Measurements from ENCODE around the gene PSMD5.

Gene PSMD5

DNA sequence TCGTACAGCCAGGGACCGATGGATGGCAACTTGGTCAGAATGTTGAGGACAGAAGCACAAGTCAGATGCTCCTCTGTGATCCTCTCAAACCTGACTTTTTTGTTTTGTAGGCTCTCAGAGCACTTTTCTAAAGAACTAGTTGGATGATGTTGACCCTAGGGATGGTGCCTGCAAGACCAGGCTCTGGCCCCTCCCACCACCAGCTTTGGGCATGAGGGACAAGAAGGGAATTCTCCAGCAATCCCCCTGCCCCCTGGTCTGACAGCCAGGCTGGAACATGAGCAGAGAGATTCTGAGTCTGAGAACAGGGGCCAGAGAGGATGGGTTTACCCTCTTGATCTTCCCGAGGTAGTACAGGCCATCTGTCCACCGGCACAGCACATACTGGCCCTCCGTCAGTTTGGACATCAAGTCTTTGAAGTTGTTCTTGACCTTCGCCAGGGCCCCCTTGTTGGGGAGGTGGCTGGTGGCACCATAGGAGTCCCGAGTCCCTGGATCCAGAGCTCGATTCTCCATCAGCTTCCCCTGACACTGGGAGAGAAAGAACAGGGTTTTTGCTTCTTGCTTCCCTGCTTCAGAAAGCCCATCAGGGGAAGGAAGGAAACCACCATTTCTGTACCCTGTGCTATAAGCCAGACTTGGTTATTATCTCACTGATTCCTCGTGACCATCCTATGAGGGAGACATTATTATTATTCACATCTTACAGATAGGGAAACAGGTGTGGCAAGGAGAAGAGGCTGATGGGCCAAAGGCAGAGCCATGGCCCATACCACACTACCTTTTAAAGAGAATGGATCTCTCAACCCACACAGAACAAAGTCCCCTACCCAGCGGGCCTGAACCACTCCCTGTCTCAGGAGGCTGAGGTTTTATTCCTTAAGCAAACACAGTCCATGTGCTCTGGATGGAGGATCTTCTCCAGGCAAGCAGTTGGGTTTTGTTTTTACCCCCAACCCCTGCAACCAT is 31.8 kb upstream of the PSMD5 start:
- DNase-seq: no peak

DNA sequence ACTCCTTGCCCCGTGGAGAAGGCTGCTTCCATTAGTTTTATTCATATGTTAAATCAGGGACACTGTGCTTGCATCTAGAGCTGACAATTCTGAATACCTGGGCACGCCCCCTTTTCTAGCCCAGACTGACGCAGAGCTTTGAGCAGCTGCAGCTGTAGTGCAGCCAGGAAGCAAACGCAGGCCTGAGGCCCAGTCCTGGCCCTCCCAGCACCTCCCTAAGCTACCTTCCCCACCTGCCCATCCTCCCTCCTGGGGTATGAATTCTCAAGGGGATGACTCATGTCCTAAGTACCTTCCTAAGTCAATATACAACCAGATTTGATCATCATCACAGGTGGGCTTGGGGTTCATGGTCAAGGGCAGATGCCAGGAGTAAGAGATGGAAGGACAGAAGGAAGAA is 30.8 kb upstream of the PSMD5 start:
- no peak for DNase-seq

DNA sequence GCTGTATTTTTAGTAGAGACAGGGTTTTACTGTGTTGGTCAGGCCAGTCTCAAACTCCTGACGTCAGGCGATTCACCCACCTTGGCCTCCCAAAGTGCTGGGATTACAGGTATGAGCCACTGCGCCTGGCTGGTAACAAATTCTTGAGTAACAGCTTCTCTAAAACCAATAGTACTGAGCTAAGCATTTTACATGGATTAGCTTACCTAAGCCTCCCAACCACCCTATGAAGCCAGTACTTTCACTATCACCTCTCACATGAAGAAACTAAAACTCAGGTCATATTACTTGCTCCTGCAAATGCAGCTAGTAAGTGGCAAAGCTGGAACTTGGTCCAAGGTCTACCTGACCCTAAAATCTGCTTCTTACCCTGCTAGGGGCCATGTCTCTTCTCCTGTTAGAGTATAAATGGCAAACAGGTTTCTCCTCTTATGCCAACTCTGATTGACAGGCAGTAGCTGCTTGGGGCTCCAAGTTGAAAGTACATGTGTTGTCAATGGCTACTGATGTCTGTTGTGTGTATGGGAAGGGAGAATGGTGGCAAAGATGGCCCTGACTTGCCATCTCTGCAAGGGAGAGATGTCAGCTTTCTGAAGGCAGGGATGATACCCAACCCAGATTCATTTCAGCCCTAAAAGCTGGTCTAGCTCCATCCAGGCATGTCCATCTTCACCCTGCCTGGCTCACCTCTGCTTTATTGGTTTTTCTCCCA is 30.2 kb upstream of the PSMD5 start:
- no peak for DNase-seq

DNA sequence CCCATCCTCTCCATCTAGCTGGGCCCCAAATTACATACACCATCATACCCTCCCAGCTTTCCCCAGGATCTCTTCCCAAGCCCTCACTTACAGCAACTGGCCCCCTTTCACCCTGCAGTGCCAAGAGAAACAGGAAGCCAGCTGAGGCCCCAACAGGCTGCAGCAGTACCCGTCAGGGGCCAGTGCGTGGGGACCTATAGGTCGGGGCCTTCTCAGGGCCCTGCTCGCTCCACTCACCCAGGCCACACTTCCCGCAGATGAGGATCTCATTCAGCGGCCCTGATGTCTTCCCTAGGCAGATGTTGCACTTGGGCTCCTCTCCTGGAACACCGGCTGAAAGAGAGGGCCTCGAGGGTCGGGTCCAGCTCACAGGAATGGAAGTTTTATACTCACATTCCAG is 27.5 kb upstream of the PSMD5 start:
- DNase-seq: no peak

DNA sequence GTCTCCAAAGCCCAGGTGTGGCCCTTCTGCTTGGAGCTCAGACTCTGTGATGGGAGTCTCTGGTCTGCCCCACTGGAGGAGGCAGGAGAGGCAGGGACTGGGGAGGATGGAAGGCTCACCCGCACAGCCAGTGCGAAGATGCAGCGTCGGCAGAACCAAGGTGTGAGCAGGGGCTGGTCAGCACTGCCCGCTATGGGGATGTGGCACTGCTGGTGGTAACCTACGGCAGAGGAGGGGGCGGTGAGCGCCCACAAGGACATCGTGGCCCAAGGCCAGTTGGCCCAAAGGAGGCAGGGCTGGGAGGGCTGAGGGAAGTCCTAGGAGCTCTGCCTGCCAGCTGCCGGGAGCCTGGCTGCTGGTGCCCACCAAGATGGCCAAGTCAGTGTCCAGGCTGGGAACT is 27.0 kb upstream of the PSMD5 start:
- no peak for DNase-seq

DNA sequence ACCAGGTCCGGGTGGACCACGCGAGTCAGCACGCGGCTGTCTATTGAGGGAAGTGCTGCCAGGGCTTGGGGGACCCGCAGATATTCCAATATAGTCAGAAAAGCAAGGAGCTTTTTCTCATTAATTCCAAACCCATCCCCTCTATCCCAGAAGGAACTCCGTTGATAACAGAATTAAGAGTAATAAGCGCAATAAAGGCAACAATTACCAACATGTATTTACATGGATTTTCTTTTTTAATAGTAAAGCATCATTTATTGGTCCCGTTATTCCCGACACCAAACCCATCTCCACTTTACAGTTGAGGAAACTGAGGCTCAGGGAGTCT is 26.6 kb upstream of the PSMD5 start:
- no peak for DNase-seq

DNA sequence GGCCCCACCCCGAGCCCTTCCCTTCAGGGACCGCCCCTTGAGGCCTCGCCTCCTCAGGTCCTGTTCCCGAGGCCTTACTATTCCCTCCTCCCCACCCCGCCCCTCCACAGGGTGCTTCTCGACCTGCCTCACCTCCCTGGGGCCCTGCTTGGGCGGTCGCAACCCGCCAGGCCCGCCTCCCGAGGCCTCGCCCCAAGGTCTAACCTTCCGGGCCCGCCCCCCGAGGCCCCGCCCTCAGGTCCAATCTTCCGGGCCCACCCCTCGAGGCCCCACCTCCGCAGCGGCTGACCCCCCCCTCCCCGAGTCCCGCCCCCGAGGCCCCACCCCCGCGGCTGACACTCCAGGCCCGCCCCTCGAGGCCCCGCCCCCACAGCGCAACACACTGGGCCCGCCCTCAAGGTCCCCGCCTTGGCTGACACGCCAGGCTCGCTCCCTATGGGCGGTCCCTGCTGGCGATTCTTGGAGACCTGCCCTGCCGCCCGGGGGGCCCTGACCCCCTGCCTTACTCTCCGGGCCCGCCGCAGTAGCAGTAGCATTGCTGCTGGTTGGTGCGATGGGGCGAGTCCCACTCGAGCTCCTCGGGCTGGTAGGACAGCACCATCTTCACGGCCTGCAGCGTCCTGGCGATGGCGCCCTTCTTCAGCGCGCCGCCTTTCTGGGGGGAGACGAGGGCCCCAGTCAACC is 26.1 kb upstream of the PSMD5 start:
- DNase-seq: peak; percentile 96

DNA sequence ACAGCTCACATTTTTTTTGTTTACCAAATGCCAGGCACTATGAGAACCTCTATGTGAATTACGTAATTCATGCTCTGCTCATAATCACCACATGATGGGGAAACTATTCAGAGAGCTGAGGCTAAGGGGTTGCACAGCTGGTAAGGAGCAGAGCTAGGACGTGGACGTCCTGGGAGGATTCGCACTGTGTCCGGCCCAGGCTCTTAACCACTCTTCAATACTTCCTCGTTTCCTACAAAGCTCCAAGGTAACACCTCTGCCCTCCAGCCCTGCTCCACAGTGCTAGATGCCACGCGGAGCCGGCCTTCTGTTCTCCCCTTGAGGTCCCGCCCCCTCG is 25.6 kb upstream of the PSMD5 start:
- DNase-seq: no peak

DNA sequence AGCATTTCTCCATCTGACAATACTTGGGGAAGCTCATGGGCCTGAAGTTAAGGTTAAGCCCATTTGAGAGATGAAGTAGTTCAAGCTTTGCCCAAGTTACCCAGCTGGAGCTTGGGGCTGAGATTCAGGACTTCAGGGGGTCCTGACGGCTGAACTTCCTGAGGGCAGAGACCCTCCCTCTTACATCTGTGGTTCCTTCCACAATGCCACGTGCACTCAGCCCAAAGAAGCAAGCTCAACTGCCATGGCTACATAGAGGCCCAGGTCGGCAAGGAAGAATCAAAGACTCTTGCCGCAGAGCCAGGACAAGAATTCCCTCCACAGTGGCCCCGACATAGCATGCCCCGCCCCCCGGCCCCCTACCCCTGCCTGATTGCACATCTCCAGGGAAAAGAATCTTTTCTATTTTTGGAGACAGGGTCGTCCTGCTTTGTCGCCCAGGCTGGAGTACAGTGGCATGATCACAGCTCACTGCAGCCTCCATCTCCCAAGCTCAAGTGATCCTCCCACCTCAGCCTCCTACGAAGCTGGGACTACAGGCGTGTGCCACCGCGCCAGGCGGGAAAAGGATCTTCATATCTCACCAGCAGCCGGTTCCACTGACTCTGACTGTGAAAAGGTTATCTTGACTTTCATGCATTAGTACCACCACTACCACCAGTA is 25.1 kb upstream of the PSMD5 start:
- no peak for DNase-seq

DNA sequence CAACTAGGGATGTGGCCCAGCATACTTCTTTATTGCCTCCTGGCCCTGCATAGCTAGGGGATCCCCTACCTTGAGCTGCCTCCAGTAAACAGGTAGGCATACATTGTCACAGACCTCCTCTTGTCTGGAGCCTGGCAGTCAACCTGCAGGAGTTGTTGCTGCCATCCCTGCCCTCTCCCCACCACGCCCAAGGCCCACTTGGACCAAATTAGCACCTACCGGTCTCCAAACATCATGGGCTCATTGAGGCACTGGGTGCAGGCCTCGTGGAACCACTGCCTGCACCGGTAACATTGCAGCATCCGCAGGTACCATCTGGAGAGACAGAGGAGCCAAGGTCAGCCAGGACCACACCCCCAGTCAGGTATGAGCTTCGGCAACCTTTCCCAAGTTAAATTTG is 23.9 kb upstream of the PSMD5 start:
- no peak for DNase-seq

DNA sequence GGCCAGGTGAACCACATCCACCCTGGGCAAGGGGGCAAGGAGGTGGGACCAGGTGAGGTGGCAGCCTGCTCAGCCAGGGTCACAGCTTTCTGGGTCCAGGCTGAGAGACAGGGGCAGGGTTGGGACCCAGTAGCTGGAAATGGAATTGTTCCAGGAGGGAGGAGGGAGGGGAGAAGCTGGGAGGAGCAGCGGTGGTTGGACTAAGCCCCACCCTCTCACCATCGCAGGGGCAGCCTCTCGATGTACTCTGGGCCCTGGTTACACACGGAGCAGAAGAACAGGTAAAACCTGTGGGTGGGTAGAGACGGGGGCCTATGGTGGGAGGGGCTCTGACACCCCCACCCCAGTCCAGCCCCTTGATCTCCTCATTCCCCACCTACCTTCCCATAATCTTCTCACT is 23.1 kb upstream of the PSMD5 start:
- no peak for DNase-seq

DNA sequence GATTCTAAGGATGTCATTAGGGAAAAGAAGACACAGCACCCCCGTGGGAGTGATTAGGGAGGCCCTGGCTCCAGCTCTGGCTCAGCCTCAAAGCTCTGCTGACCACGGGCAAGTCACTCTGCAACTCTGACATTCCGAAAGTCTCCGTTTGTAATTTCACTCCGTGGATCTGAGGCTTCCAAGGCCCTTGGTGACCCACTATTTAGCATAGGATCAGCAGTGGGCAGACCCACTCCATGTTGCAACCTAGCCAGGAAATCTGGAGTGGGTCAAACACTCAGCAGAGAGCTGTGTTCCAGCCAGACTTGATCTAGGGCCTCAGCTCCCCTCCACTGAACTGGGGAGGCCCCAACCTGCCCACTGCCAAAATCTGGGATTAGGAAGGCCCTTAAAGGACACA is 22.5 kb upstream of the PSMD5 start:
- DNase-seq: no peak

DNA sequence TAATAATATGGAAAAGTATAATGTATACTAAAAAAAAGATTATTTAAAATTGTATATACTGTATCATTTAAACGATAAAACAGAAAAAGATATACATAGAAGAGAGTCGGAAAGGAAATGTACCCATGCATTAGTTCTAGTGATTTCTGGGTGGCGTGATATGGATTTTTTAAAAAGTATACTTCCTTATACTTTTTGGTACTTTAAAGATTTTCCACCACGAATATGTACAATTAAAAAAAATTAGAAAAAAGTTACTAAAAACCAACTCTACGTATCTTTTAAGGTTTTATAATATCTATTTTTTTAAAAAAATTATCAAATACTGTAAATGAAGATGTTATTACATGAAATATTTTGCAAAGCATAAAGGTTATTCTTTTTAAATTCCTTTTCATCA is 22.0 kb upstream of the PSMD5 start:
- no peak for DNase-seq

DNA sequence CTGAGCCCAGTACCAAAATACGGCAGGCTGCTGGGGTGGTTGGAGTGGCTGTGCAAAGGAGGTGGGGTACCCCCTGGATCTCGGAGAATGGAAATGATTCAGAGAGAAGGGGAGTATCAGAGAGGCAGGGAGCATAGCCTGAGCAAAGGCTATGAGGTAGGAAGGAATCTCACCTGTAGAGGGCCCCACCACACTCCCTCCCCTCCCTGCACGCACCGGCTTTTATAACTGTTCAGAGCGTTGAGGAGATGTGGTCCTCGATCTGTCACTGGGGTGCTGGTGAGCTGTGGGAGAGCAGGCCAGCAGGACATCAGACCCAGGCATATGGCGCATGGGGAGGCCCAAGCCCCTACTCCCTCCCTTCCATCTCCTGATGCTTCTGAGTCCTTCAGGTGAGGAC is 21.1 kb upstream of the PSMD5 start:
- DNase-seq: no peak

DNA sequence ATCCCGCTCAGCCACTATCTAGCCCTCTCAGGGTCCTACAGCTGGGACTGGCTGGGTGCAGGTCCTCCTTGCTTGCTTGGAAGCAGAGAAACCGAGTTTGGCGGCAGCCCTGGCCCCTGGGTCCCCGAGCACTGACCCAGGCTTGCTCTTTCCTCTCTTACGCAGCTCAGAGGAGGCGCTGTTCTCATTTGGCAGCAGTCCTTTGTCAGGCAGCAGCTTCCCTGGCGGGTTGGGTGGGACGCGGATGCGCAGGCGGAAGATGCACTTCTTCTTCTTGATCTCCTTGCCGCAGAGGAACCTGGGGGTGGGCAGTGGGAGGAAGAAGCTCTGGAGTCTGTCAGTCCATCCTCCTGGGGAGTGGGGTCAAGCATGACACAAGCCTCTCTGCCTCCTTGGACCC is 19.7 kb upstream of the PSMD5 start:
- DNase-seq: no peak

DNA sequence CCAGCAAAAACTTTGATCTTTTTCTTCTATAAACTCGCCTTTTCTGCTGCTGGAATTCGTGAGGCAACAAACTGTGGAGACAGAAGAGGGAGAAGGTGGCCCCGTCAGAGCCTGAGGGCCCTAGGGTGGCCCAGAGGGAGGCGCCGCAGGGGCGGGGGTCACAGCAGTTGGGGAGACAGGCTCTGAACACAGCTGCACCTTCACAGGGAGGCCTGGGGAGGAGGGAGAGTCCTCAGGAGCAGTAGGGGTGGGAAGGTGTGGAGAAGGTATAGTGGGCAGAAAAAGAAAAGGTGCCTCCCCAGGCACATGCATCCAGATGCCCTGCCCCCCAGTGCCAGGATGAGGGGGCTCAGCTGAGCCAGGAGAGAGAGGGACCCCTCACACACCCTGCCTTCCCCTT is 19.2 kb upstream of the PSMD5 start:
- DNase-seq: no peak

DNA sequence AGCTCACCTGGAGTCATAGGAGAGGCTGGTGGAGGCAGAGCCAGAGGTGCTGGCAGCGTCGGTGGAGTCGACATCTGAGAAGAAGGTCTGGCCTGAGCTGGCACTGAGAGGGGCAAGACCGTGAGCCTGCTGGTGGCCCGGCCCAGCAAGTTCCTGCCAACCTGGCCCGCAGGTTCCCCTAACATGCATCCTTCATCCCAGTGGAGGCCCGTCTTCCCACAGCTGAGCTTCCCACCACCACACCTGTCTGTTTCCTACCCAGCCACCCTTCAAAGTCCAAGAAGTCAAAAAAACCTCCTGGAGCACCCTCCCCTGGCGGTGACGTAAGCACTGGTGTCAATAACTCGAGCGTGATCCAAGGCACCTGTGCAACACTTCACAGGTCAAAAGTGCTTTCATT is 17.4 kb upstream of the PSMD5 start:
- no peak for DNase-seq

DNA sequence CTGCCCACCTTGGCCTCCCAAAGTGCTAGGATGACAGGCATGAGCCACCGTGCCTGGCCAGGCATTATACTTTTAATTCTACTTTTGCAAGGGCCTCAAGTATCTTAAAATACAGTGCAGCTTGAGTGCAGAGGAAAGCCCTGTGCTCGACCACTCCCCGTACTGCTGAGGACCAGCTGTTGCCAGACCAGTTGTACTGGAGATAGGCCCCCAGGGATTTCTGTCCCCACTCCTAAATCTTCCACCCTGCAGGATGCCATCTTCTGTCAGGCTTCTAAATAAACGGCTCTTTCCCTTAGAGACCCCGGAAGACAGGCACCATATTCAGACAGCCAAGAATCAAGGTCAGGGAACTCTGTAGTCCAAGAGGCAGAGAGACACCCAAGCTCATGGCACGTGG is 16.6 kb upstream of the PSMD5 start:
- DNase-seq: no peak

DNA sequence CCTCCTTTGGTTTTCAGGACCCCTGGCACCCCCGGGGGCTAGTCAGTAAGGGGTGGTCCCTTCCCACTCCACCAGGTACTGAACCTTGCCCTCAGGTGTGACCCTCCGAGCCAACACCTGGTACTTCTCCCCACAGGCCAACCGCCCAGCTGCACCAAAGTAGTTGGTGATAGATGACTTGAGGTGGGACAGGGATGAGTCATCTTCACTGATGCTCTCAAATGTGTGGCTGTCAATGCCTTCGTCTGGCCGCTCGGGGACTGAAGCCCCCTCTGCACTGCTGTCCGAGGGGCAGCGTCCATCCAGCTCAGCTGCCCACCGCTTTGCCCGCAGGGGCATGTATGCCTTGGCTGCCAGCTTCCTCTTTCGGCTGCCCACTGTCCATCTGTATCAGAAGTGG is 15.2 kb upstream of the PSMD5 start:
- DNase-seq: no peak

DNA sequence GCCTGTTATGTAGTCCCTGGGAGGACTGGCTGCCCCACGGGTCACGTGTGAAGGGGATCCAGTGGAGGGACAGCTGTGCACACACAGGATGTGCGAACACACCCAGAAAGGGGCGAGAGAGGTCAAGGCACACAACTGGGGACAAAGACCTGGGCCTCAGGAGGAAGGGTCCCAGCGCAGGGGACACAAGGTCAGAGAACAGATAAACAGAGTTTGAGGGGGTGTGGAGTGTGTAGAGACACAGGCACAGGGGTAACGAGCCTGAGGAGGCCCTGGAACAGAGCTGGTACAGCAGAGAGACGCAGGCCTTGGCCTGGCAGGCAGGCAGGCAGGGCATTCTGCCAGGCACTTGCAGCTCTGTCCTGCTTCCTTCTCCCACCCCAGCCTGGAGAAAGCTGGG is 14.8 kb upstream of the PSMD5 start:
- DNase-seq: no peak

DNA sequence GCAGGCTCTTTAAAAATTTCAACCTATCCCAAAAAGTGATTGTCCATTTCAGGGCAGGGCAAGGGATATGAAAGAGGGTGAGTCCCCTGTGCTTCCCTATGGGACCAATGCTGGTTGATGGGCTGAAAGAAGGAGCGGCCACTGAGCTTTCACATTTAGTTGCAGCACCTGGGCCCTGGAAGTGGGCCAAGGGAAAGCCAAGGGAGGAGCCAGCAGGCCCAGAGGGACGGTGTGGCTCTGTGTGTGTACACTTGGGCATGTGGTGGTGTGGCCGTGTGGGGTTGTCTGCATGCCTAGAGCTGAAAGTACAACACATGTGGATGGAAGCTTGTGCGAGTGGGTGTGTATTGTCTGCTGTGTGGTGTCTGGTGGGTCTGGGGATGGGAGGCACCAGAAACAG is 14.0 kb upstream of the PSMD5 start:
- DNase-seq: no peak

DNA sequence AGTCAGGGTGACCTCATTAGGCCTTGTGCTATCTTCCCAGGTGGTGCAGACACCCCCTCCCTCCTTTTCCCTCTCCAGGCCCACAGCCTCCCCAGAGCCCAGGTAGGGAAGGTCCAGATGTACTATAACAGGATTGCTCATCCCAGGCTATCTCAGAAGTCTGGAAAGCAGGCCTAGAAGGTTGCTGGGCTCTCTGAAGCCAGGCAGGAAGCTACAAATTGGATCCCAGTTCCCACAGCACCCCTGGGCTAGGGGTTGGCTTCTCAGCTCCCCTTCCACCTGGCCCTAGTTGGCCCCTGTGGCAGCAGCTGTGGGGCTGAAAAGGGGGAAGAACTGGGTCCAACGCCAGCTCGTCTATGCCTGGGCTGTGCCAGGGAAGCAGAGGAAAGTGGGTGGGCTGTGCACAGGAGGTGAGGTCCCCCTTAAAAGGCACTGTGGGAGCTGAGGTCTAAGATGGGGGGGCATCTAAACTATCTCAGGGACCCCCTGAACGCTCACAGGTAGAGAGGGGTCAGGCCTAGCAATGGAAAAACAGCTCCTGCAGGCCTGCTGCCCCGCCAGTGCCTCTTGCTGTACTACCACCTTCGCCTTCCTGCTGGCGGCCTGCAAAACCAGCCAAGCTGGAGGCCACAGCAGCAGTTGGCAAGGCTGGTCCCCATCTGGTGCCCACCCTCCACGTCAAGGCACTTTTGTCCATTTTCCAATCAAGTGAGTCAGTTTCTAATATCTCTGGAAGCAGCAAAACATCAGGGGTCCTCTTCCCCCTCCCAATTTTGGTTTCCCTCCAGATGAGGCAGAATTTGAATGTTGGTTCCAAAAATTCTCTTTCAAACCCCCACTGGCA is 13.3 kb upstream of the PSMD5 start:
- DNase-seq: no peak
